GM21528 (cell line): ENCODE measurements around the gene CIRBP.
"Not testable (repeated sequence)": the region's sequence is repeated elsewhere in the genome, so short reads cannot be mapped to it uniquely, and the experiment has no call there.

Experiments
- ATAC-seq: cut with Tn5 transposase; IDR thresholded peaks from one replicate; pipeline ENCODE4 v1.9.1; 2021; ENCODE audit warnings: mild to moderate bottlenecking, moderate library complexity; ENCODE audit not compliant: unreplicated experiment, low FRiP score

The CIRBP gene

GRCh38 chr19:1305354-1305753, 36.2 kb downstream of the CIRBP start:
- not testable (repeated sequence) for ATAC-seq

- no peak for ATAC-seq
Measured at GRCh38 chr19:1307320-1307719, 38.2 kb downstream of the CIRBP start.

DNA sequence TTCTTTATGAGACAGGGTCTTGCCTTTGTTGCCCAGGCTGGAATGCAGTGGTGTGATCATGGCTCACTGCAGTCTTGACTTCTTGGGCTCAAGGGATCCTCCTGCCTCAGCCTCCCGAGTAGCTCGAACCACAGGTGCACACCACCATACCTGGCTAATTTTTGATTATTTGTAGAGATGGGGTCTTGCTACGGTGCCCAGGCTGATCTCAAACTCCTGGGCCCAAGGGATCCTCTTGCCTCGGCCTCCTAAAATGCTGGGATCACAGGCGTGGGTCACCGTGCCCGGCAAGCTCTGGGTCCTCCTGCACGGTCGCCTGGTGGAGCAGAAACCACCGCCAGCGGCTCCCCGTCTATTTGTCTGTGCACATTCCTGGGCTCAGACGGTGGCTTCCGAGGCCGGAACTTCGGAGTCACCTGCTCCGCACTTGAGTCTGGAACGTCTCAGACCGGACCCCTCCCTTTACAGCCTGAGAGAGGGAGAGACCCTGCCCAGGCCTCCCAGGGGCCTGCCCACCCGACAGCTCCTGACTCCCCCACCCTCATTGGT, 38.7 kb downstream of the CIRBP start:
- ATAC-seq = no peak

DNA sequence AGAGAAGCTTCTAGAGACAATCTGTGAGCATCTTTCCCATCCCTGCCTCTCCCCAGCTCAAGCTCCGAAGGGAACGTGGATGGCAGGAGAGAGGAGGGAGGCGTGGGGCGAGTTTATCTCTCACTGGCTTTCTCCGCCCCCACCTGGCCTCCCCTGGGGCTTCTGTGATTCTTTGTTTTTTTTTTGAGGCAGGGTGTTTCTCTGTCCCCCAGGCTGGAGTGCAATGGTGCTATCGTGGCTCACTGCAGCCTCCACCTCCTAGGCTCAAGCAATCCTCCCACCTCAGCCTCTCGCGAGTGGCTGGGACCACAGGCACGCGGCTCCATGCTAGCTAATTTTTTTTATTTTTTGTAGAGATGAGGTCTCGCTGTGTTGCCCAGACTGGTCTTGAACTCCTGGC, 39.6 kb downstream of the CIRBP start:
- ATAC-seq = no peak

DNA sequence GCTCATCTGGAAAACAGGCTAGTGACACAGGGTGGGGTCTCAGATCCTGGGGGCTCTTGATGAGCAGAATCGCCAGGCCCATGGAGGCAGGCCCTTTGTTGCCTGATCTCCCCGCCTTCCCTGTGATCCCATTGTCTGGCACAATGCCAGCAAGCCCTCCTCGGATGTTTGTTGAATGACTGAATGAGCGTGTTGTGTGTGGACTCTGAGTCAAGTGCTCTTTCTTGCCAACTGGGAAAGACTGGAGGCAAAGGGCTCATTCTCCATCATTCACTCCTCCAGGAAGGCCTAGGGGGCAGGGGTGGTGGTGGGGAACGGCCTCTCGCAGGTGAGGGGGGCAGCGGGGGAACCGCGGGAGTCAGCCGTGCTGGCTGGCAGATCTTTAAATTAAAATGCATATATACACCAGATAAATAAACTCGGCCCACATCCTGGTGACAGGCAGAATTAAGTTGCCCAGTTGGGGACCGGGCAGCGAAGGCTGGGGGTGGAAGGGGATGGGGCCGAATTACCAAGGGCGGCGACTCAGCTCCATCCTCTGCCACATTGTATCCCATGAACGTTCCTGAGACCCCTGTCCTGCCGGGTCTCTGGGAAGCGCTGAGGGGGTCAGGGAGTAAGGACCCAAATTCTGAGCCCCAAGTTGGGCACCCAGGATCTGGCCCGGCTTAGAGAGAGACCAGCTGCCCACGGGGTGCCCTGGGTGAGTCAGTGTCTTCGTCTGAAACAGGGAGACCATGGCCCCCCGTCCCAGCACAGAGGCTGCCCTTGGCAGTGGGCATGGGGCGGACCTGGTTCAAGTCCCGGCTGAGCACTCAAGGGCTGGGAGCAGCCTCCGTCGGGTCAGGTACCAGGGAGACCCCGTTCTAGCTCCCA, 41.1 kb downstream of the CIRBP start:
- ATAC-seq = no peak

DNA sequence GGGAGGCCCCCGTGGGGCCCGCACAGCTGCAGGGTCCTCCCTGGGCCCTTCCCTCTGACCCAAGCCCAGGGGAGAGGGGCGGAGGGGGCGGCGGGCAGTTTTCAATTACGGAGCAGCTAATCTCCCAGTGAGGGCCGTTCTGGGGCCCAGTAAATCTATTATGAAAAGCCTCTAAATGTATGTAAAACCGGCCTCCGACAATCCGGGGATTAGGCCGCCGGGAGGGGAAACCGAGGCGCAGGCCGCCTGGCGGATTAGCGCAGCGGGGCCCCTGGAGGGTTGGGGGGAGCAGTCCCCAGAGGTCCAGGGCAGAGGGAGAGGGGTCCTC, 41.7 kb downstream of the CIRBP start:
- no peak for ATAC-seq

- ATAC-seq = no peak
Measured at GRCh38 chr19:1311543-1312091, 42.5 kb downstream of the CIRBP start.

DNA sequence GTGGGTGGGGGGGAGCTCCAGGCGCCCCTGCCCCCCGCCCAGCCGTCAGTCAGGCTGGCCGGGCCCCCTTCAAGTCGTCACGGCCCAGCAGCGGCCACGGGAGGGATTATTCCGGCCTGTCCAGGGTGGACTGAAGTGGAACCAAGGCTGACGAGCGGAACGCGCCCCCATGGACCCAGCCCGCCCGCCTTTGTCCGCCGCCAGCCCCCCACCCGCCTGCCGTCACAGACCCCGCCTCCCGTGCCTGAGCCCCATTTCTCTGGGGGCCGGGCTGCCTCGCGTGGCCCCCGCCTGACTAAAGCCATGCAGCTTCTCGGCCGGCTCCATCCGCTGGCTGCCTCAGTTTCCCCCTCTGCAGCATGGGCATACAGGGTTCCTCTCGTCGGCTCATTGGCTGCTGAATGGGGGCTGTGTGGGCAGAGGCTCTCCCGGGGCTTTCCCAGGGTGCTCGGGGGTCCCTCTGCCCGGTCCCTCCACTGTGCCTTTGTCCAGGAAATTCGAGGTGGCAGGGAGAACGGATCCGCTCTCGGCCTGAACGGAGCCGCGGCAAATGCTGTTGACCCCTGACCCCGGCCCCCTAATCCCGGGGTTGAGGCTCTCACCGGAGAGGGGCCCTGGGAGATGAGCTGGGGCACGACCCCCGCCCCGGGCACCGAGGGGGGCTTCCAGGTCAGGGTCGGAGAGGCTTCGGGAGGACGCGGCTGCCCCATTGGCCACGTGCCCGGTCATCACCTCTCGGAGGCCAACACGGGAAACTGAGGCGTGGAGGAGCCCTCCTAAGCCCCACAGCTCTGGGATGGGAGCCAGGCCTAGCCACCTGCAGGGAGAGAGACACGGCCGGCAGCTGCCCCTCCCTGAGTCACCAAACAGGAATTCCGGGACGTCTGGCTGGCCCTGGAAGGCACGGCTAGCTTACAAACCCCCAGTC, 43.9 kb downstream of the CIRBP start:
- no peak for ATAC-seq

DNA sequence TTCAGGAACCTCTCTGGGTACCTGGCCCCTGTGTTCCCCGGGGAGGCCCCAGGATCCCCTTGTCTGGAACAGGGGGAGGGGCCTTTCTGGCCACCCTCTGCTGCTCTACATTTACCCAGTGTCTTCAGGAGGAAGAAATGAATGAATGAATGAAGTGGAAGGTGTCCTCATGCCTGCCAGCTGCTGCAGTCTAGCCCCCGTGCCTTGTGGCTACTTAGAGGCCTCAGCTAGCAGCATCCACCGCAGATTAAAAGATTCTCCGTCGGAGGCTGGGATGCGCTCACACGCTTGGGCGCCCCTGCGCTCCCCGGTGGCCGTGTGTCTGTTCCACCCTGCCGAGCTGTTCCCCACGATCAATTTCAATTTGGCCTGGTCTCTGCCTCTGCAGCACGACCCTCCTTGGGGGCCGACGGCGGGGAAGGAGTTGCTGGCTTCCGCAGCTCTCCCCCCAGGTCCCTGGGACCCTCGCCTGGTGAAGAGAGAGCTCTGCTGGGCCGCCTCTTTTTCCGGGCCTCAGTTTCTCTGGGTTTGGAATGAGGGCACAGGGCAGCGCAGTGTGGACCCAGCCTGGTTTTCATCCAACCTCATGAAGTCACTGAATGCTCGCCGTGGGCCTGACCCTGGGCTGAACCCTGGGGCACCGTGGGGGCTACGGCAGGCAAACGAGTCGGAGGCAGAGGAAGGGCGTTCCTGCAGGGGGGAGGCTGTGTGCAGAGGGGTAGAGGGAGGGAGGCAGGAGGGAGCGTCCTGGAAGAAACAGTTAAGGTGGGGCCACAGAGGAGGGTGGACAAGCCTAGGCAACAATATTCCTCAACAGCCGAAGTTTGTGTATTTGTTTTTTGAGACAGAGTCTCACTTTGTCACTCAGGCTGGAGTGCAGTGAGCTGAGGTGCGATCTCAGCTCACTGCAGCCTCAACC, 44.8 kb downstream of the CIRBP start:
- ATAC-seq = no peak

DNA sequence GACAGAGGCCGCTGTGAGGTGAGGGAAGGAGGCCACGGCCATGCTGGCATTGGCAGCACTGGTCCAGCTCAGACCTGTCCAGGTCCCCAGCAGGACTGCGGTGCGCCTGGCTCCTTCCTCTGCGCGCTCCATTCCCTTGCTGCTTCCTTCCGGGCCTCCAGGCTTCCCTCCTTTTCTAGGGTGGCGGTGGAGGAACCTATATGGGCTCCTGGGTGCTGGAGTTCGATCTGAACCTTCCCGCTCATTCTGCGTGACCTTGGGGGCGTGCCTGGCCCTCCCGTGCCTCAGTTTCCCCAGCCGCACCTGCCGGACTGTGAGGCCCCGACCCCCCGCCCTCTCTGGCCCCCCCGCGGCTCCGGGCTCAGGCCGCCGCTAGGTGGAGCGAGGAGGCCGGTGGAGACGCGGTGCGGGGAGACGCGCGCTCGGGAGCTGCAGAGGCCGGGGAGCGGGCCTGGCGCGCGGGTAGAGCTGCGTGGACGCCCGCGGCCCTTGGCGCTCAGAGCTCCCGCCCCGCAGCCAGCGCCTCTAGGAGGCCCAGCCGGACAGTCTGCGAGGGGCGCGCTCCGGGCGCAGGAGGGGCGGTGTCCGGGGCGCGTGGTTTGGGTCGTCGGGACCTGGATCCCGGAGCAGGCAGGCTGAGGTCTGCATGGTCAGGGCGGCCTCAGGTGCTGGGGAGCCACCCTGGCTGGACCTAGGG, 46.5 kb downstream of the CIRBP start:
- ATAC-seq = no peak

GRCh38 chr19:1316466-1316865, 47.3 kb downstream of the CIRBP start:
- ATAC-seq = no peak

DNA sequence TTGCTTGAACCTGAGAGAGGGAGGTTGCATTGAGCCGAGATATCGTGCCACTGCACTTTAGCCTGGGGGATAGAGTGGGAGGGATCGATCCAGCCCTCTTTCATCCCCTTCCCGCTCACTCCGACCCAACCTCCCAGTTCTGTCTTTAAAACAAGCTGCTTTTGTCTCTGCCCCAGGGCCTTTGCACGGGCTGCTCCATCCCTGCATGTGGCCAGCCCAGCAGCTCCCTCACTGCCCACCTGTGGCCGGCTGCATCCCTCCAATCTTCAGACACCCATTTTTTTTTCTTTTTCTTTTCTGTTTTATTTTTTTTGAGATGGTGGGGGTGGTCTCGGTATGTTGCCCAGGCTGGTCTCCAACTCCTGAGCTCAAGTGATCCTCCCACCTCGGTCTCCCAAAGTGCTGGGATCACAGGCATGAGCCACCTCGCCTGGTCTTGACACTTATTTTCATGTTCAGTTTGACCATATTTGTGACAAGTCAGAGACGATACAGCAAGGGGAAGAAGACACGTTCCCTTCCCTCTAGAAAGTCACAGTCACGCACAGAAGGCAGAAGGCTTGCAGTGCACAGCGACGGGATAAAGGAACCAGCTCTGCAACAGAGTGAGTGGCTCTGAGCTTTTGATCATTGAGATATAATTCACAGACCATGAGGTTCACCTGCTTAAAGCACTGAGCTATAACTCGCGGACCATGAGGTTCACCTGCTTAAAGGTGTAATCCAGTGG, 48.3 kb downstream of the CIRBP start:
- ATAC-seq = no peak

GRCh38 chr19:1318678-1319471, 49.7 kb downstream of the CIRBP start:
- ATAC-seq = no peak

DNA sequence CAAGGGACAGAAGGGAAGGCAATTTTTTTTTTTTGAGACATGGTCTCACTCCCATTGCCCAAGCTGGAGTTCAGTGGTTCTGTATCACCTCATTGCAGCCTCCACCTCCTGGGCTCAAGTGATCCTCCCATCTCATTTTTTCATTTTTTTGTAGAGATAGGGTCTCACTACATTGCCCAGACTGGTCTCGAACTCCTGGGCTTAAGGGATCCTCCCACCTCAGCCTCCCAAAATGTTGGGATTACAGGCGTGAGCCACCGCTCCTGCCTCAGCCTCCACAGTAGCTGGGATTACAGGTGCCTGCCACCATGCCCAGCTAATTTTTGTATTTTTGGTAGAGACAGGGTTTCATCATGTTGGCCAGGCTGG, 51.1 kb downstream of the CIRBP start:
- ATAC-seq = not testable (repeated sequence)

DNA sequence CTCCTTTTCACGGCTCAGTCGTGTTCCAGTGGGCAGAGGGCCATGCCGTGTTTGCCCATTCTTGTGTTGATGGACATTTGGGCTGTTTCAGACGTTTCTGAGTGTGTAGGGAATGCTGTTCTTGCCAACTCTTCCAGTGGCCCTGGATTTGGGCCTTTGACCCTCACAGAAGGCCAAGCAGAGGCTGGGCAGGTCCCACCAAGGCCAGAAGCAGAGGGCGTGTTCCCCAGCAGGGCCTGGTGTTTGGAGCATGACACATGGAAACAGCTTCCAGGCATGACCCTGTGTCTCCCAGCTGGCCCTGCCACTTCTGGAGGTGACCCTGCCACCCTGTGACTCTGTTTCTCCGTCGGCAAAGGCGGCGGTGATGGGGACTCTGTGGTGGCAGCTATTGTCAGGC, 52.4 kb downstream of the CIRBP start:
- ATAC-seq = no peak

DNA sequence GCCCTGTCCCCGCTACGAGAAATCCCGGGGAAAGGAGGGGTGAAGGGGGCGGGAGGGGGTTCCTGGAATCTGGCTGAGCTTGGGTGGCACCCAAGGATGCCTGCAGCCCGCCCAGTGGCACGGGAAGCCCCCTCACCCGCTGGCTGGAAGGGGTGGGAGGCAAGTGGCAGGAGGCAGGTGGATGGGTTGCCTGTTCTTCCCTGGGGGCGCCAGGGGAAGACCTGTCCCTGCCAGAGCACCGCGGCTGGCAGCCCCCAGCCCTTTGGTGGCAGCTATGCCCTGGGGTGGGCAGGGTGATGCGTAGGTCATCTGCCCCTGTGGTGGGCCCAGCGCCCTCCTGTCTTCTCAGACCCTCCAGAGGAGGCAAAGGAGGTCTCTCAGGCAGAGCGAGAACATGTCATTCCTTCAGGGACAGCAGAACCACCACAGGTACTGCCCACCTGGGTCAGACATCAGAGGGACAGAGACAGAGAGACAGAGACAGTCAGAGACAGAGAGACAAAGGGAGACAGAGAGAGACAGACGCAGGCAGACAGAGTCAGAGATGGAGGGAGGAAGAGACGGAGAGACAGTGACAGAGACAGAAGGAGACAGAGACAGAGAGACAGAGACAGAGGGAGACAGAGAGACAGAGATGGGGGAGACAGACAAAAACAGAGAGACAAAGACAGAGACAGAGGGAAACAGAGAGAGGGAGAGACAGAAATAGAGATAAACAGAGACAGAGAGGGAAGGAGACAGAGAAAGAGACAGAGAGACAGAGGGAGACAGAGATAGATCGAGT, 53.3 kb downstream of the CIRBP start:
- no peak for ATAC-seq

DNA sequence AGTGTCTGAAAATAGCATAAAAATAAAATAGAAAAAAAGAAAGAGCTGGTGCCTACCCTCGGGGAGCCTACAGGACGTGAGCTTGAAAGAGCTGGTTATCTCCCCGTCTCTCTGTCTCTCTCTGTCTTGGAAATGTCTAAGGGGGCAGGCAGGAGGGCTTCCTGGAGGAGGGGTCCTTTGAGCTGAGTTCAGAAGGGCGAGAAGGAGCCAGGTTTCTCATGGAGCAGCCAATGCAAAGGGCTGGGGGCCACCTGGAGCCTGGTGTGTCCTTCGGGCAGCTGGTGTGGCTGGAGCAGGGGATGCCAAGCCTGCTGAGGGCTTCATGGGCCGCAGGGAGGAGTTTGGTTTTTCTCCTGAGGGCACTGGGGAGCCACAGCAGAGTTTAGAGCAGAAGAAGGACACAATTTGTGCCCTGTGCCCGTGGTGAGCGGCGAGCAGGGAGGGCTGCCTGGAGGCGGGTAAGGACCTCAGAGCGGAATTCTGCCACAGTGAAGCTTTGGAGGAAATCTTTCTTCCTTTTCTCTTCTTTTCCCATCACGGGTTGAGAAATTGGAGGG, 55.2 kb downstream of the CIRBP start:
- no peak for ATAC-seq
